Epithelial cell of proximal tubule (primary cell): Measurements from ENCODE around the gene USP15. TPM values are rescaled to one million over a fixed set of nuclear protein-coding genes. Genes with fewer than 3 reads are reported as not detected.
"Not testable (repeated sequence)": the region's sequence is repeated elsewhere in the genome, so short reads cannot be mapped to it uniquely, and the experiment has no call there.

Source experiments
- DNase-seq: peaks from one replicate; pipeline ENCODE4 v3.0.0-alpha.2; 2011; ENCODE audit warnings: low read depth
- H3K4me3 ChIP-seq: 2 replicates; pipeline ENCODE4 v1.5.1; 2011; ENCODE audit warnings: low read depth, mild to moderate bottlenecking, low read length
- CTCF ChIP-seq: conservative IDR thresholded peaks from 2 replicates; pipeline ENCODE4 v1.5.1; 2012; ENCODE audit warnings: low read depth, mild to moderate bottlenecking, low read length
- total RNA-seq: library from RNA; depleted of rRNA; stranded (reverse); fragments of >200 nt; gene quantifications from 2 replicates; pipeline ENCODE4 v1.2.3, GENCODE V29; 2015

The USP15 gene
- total RNA-seq, 1 donor from 2014 or later, result 27.6 TPM

GRCh38 chr12:62438098-62438692 is 178.0 kb downstream of the USP15 start:
- TF ChIP-seq CTCF, result peak; percentile 73
- H3K4me3 ChIP-seq, result no peak overlapping the region
- DNase-seq, result no peak

GRCh38 chr12:62446754-62447452 is 186.7 kb downstream of the USP15 start:
- TF ChIP-seq CTCF, result no peak
- H3K4me3 ChIP-seq, result no peak overlapping the region
- no peak for DNase-seq

GRCh38 chr12:62448436-62448835 is 188.2 kb downstream of the USP15 start:
- no peak overlapping the region for H3K4me3 ChIP-seq
- DNase-seq, result no peak
- no peak for TF ChIP-seq CTCF

GRCh38 chr12:62455429-62455828 is 195.2 kb downstream of the USP15 start:
- not testable (repeated sequence) for H3K4me3 ChIP-seq, DNase-seq

GRCh38 chr12:62458626-62459025 is 198.4 kb downstream of the USP15 start:
- no peak for DNase-seq
- no peak for TF ChIP-seq CTCF
- H3K4me3 ChIP-seq, result no peak overlapping the region

- TF ChIP-seq CTCF, result no peak
- no peak for DNase-seq
- no peak overlapping the region for H3K4me3 ChIP-seq
These were observed 199.8 kb downstream of the USP15 start for GRCh38 chr12:62459976-62460375.

- not testable (repeated sequence) for H3K4me3 ChIP-seq
These were observed 201.1 kb downstream of the USP15 start for GRCh38 chr12:62461171-62461837.

GRCh38 chr12:62463252-62463651 is 203.0 kb downstream of the USP15 start:
- not testable (repeated sequence) for H3K4me3 ChIP-seq, DNase-seq

More at GRCh38 chr12:62461171-62461837, 201.1 kb downstream of the USP15 start:
- DNase-seq, result not testable (repeated sequence)

Other genes with a start within 250 kb of the USP15 start
- 11.6 and 15.9 TPM in 2 replicates for gene MON2, start 206.4 kb downstream of the USP15 start, total RNA-seq